Inflammatory macrophage treated with lipopolysaccharide for 1 hour (primary cell): Measurements from ENCODE around the gene GRM4.
"Not testable (repeated sequence)": the region's sequence is repeated elsewhere in the genome, so short reads cannot be mapped to it uniquely, and the experiment has no call there.

Experiments used
- DNase-seq, 2 donors: peaks; one replicate each; pipeline ENCODE4 v3.0.0-alpha.2; 2020 to 2022

The GRM4 gene

DNA sequence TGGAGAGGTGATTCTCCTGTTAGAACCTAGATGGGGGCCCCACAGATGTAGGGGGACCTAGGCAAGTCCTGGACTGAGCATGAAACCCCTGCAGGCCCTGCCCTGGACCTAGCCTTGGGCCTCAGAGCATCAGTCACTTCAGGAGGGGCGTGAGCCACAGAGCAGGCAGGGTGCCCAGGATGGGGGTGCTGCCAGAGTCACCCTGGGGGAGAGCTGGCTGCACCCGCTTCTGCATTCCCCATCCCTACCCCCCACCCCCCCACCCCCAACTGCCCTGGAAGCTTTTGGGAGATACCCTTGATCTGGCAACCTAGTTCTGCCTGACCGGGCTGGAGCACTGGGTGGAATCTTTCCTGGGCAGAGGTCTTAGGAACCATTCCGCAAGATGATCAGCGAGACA is 125.6 kb downstream of the GRM4 start:
- DNase-seq, result no peak

DNA sequence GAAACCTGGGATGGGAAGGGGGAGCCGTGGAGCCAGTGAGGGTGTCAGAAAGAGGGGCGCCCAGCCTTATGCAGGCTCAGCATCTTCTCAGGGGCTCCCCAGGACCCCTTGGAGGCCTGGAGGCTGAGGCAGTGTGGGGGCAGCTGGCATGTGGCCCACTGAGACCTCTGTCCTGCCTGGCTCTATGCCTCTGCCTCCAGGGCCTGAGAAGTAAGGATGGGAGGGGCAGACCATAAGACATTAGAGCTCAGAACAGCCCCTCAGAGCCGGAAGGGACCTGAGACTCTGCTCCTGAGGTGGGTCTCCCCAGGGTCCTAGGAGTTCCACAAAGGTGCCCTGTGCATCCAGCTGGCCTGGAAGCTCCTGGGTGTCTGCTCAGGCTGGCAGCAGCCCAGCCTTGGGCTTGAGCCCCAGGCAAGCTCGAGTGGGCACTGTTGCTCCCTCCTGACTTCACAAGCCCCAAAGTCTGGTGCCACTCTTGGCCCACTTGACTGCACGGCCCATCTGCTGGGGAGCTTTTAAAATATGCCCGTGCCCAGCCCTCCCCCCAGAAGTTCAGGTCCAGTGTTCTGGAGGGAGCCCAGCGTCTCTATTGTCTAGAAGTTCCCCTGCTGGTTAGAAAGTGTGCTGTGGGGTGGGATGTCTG is 126.8 kb downstream of the GRM4 start:
- no peak for DNase-seq

DNA sequence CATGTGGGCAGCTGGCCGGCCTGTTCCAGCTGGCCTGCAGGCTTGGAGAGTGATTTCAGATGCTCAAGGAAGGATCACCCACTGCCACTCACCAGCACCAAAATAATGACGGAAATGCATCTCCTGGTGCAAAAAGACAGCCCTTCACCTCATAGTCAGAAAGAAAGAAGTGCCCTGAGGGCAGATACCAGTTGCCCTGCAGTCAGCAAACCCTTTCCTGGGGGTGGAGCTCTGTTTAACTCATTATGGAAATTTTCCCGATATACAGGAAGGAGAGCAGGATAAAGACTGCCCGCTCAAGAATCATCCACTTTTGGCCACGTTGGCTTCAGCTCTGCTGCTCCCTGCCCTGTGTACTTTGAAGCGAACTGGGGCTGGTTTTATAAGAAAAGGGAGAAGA is 127.9 kb downstream of the GRM4 start:
- DNase-seq, result no peak

DNA sequence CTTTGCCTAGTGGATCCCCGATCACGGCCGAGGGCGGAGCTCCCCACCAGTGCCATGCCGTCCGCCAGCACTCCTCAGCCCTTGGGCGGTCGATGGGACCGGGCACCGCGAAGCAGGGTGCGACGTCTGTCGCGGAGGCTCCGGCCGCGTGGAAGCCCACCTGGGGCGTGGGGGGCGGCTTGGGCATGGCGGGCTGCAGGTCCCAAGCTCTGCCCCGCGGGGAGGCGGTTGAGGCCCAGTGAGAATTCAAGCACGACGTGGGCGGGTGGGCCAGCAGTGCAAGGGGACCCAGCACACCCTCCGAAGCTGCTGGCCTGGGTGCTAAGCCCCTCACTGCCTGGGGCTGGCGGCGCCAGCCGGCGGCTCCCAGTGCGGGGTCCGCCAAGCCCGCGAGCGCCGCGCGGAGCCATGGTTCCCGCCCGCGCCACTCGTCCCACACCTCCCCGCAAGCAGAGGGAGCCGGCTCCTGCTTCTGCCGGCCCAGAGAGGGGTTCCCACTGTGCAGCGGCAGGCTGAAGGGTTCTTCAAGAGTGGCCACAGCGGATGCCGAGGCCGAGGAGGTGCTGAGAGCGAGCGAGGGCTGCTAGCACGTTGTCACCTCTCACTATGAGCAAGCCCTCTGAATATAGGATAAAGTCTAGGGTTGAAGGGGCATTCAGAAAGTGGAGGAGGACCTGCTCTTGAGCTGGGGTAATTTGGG is 128.6 kb downstream of the GRM4 start:
- DNase-seq, result no peak

DNA sequence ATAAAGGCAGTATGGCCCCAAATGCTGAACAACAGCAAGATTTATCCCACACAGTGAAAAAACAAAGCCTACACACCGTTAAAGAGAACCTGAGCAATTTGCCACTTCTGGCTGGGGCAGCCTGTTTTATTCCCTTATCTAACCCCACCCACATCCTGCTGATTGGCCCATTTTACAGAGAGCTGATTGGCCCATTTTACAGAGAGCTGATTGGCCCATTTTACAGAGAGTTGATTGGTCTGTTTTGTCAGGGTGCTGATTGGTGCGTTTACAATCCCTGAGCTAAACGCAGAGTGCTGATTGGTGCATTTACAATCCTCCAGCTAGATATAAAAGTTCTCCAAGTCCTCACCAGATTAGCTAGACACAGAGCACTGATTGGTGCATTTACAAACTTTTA is 129.3 kb downstream of the GRM4 start:
- not testable (repeated sequence) for DNase-seq

DNA sequence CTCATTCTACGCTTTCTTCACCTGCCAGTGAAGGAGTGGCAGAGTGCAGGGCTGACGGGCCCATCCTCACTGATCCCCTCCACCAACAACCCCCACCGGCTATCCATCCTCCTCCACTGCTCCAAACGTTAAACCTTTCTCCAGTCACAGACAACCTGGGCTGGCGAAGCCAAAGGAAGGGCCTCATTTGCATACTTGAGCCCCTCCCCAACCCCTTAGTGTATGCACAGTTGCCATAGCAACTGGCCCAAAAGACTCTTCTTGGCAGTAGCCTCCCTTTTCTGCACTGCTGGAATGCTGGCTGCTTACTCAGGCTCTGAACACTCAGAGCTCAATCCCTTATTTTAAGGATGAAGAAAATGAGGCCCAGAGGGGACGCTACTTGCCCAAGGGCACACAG is 130.3 kb downstream of the GRM4 start:
- DNase-seq, result no peak

DNA sequence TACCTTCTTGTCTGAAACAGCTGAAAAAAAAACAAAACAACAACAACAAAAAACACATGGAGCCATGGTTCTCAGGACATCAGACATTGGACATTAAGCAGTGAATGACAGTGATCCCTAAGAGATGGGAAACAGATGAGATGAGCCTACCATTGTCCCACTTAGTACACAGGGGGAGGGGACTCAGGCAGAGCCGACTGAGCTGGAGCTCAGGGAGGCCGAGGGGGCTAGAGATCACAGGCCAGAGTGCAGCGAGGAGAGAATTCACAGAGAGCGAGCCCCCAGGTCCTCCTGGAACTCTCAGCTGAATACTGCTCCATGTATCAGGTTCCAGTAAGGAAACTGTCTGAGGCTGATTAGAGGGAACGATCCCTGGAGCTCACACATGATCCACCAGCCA is 134.6 kb downstream of the GRM4 start:
- DNase-seq, result no peak

DNA sequence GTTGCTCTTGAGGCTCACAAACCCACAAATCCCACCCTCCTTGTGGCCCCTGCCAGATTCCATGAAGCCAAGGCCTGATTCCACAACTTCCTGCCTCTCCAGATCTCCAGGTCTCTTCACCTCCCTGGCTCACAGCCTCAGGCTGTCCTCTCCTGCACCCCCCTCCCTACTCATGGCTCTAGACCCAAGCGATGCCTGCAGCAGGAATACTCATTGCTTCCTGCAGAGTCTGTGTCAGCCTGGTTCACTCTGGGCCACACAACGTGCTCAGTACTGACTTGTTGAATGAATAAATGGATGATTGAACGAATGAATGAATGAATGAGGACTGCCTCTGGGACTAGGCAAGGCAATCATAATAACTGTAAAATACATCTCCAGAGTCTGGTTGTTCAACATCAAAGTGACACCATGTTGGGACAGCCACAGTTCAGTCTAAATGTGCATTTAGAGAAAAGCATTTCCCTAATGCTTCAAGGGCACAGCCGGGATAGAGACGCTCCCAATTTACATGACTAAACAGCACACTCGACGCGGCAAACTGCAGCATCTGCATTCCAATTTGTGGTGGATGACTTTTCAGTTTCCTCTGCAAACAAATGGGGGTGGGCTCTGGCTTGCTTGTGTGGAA is 139.9 kb downstream of the GRM4 start:
- DNase-seq, result no peak

DNA sequence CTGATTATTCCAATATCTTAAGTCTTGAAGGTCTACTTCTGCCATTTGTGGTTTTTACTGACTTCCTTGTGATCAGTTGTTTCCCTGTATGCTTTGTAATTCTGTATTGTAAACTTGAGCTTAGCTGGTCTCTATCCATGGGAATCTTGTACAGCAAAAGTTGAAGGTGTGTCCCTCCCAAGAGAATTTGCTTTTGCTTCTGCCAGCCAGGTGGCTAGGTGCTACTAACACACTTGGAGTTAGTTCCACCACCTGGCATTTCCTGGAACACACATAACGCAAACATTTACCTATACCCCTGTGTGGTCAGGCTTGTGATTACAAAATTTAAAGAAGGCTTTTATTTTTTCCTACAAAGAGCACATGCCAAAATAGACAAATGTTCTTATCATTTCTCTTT is 141.2 kb downstream of the GRM4 start:
- DNase-seq, result no peak

DNA sequence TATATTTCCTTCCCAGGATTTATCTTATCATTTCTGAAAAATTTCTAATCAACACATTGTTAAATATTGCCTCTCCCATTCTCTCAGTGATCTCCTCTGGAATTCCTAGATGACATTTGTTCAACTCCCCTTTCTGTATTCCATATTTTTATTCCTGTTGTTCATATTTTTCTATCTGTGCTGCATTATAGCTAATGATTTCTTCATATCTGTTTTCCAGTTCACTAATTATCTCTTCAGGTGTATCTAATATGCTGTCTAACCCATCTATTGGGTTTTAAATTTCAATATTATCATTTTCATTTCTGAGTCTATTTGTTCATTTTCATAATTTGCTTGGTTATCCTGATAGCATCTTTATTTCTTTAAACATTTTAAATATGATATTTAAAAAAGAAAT is 141.9 kb downstream of the GRM4 start:
- no peak for DNase-seq

DNA sequence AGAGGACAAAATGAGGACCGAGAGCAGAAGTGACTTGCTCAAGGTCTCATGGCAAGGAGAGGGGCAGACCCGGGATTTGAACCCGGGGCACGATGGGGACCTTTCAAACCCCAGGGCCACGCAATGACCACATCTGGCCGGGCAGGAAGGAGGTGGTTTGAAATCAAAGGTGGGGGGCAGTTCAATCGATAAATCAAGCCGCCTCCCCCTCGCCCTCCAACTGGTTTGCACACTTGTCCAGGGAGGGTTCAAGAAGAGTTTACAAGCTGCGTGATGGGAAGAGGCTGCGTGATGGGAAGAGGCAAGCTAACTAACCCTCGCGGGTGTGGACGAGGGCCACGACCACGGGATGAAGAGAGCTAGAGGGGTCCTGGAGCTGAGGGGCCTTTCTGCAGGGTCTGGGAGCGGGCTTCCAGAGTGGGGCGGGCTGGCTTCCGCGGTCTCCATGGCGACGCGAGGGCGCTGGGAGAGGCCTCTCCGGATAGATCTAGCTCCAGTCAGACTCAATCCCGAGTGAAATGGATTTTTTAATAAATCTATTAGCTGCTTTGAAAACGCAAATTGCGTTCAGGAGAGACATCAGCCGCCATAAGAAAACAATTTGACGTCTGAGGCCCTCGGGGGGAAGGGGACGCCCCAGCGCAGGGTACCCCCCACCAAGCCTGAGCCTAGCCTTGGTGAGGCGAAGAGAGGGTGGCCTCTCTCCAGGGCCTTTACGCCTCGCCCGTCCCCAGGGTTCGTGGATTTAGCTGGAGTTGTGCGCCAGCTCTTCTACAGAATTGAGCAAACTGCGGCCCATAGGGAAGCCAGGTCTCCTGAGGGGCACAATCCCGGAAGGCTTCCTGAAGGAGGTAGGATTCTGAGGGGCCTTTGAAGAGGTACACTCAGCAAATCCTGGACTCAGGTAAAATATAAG is 143.9 kb downstream of the GRM4 start:
- no peak for DNase-seq

DNA sequence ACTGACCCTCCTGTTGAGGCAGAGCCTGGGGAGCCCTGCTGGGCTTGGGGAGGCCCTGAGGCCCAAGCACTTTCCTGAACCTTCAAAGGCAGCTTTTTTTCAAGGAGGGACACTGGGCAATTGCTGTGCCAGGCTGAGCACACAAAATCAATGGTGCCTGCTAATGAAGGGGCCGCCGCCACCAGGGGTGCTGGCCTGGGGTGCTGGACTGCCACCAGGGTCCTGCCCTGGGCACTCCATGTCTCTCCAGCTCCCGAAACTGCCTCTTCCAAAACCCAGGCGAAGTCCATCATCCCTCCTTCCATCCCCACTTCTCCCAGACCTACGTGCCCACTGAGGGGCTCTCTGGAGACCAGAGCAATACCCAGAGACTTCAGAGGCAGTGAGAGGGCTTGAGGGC is 145.6 kb downstream of the GRM4 start:
- no peak for DNase-seq

DNA sequence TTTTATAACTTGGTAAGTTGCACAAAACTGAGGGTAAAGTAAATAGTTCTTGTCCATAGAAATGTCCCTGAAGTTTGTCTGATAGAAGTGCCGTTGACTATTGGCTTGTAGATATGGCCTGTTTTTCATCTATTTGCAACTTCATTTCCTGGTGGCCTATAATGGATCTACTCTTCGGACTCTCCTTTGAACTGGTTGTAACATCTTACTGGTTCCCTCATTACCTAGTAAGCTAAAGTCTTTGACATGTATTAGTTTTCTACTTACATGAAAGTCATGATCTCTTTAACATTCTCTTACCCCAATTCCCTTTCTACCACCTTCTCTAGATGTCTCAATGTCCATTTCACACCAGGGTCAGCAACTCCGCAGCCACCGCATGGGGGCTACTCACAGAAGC is 146.3 kb downstream of the GRM4 start:
- no peak for DNase-seq

DNA sequence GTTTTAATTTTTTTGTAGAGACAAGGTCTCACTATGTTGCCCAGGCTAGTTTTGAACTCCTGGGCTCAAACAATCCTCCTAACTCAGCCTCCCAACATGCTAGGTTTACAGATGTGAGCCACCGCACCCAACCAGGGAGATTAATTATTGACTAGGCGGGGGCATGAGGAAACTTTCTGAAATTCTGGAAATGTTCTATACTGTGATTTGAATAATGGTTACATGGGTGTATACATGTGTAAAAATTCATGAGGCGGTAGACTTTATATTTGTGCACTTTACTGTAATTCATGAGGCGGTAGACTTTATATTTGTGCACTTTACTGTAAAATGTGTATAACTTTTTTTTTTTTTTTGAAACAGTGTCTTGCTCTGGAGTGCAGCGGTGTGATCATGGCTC is 147.2 kb downstream of the GRM4 start:
- no peak for DNase-seq

DNA sequence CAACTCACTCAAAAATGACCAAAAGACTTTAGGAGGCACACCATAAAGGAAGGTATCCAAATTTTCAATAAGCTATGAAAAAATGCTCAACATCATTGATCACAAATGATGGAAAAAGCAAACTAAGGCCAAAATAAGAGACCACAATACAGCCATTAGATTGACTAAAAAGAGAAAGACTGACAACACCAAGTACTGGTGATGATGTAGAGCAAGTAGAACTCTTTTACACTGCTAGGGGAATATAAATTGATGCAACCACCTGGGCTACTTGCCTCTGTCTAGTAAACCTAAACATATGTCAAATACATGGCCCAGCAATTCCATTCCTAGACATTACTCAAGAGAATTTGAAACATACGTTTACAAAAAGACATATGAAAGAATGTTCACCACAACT is 148.6 kb downstream of the GRM4 start:
- no peak for DNase-seq

DNA sequence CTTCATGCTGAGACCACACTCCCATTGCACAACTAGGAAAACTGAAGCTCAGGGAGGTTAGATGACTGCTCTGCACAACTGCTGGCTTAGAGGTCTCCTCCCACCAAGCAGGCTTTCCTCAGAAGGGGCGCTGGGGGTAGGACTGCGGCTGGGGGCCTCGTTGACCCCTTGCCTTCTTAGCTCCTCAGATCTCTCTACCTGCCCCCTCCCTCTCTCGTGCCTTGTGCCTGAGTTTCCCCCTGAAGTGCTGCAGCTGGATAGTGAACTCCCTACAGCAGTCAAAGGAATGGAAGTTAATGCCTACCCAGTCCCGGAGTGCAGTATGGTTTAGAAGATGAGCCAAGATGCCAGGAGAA is 149.8 kb downstream of the GRM4 start:
- no peak for DNase-seq

DNA sequence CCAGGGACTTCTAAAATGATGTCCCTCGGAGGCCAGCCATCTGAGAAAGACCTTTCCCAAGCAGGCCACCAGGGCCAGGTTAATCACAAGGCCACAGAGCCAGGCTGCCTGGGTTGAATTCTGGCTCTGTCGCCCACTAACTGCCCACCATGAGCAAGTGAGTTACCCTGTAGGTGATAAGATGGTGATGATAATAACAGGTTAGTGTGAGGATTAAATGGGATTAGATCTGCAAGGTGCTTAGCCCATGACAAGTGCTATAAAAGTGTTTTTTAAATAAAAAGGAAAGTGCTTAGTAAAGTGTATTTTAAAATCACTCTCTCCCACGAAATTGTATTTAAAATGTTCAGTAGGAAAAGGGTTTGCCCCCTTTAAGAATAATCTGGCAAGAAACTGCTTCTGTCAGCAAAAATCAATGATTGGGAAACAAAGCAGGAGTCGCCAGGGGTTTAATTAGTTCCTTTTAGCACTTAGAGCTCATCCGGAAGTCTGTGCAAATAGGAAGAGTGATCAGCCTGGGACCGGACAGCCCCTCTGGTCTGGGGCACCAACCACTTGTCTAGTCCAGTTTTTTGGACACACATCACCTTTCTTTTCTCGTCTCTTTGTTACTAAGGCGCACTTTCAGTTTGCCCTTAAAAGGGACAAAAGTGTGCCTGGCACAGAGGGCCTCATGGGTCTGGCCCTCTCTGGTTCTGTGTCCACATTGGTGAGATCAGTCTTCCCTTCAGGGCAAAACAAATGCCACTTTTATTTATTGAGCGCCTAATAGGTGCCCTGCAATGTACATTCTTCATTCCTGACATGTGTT is 150.4 kb downstream of the GRM4 start:
- peak in 1 of 2 donors; percentile 3 for DNase-seq

DNA sequence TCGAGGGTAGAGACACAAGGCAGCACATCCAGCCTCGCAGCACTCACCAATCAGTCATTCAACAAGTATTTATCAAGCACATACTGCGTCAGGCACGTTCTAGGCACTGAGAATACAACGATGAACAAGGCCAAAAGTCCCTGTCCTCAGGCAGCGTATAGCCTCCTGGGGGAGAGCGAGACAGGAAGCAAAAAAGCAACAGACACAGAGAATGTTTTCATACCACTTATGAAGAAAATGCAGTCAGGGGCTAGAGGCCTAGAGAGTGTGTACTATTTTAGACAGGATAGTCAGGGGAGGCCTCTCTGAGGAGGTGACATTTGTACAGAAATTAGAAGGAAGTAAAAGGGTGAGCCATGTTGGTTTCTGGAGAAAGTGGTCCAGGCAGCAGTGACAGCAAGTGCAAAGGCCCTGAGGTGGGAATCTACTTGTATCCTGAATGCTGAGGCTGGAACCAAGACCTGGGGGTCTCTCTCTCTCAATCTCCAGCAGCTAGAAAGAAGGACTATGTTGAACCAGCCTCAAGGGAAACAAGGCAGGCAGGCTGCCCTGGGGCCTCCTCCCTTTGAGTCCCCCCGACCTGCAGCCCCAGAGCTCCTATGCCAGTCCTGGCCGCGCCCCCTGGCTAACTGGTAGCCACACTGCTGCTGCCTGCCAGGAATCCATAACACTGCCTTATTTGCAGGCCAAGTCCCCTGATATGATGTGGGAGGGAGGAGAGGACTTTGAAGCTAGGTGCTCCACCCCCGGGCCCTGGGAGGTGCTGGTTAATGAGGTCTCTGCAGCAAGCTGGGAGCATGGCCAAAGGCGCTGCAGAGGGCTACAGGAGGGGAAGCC is 151.2 kb downstream of the GRM4 start:
- no peak for DNase-seq

DNA sequence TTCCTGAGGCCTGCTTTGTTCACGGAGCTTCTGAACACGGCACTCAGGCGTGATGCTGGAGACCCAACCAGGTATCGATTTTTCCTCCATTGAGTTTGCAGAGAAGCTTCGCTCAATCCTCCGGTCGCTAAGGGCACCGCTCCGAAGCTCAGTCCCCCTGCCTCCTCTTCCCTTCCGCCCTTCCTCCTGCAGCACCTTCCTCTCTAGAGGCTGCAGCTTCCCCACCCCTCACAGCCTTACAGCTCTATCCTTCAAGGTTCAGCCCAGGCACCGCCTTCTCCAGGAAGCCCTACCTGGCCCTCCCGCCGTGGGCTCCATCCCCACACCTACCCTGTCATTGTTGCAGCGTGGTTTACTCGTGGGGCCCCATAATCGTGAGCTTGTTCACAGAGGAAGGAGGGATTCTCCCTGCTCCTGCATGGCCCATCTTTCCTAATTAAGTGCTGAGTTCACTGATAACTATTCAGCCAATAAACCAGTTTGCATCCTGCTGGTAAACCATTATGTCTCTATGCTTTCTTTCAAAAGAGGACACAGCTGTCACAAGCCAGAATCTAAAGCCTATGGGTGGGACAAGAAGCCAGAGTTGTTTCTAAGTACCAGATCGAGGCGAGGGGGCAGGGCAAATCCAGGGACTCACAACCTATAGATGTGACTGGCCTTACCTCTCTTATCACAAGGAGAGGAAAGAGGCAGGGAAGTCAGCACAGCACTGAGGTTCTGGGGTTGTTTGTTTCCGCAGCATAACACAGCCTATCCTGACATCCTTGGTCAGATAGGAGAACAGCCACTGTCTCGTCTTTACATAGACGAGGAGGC is 152.0 kb downstream of the GRM4 start:
- DNase-seq, result no peak

DNA sequence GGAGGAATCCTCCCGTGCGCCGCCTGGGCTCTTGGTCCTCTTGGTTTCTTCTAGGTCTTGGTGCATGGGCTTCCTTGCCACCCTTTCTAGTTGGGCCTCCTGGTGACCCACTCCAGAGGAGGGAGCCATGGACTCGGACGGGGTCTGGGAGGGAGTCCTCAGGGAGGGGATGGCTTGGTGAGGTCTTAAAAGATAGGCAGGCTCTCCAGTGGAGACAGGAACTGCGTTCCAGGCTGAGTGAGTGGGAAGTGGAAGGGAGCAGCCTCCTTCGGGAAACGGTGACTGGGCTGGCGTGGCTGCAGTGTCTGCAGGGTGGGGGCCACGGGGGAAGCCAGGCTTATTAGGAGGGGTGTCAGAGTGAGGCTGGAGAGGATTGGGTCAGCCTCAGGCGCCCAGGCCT is 152.8 kb downstream of the GRM4 start:
- DNase-seq, result no peak

DNA sequence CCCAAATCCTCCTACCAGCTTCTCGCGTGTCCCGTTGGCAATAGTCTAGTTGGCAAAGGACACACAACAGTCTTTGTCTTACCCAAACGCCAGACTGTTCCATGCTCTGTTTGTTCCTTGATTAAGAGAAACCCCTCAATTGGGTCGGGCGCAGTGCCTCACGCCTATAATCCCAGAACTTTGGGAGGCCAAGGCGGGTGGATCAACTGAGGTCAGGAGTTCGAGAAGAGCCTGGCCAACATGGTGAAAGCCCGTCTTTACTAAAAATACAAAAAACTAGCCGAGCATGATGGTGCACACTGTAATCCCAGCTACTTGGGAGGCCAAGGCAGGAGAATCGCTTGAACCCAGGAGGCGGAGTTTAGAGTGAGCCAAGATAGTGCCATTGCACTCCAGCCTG is 153.7 kb downstream of the GRM4 start:
- no peak for DNase-seq
